Neutrophil (primary cell): Measurements from ENCODE around the gene YPEL2.
"Not testable (repeated sequence)": the region's sequence is repeated elsewhere in the genome, so short reads cannot be mapped to it uniquely, and the experiment has no call there.

Experiments used
- H3K27ac ChIP-seq: fragments of 200-600 bp; sonication (generic); 2 replicates; pipeline ENCODE4 v1.5.1; 2016; ENCODE audit warnings: mild to moderate bottlenecking, moderate library complexity
- H3K27me3 ChIP-seq: fragments of 200-600 bp; sonication (generic); 2 replicates; pipeline ENCODE4 v1.6.0; 2016; ENCODE audit warnings: mild to moderate bottlenecking
- H3K36me3 ChIP-seq: fragments of 200-600 bp; sonication (generic); 2 replicates; pipeline ENCODE4 v1.5.1; 2017
- H3K4me1 ChIP-seq, 2 experiments: fragments of 200-600 bp in 1 of 2; sonication (generic) in 1 of 2; 1 replicate in 1 of 2; 2 replicates in 1 of 2; pipeline versions ENCODE4 v1.5.1 to v1.6.1; 2013 to 2016; ENCODE audit warnings: low read depth in 1 of 2, low read length in 1 of 2, mild to moderate bottlenecking in 1 of 2, moderate library complexity in 1 of 2; ENCODE audit not compliant: control insufficient read depth in 1 of 2, insufficient read depth in 1 of 2
- H3K4me3 ChIP-seq, 2 experiments: fragments of 200-600 bp in 1 of 2; sonication (generic) in 1 of 2; 1 replicate in 1 of 2; 2 replicates in 1 of 2; pipeline ENCODE4 v1.5.1; 2013 to 2016; ENCODE audit warnings: low read depth in 1 of 2, low read length in 1 of 2, mild to moderate bottlenecking in 1 of 2, moderate library complexity in 1 of 2
- H3K9me3 ChIP-seq: fragments of 200-600 bp; sonication (generic); 2 replicates; pipeline ENCODE4 v1.5.1; 2016
- TF ChIP-seq, protein P1 (sequence below): fragments of 200-600 bp; sonication (generic); IDR thresholded peaks from 2 replicates; pipeline ENCODE4 v1.5.1; 2016; ENCODE audit warnings: antibody characterized with exemption

YPEL2 gene

DNA sequence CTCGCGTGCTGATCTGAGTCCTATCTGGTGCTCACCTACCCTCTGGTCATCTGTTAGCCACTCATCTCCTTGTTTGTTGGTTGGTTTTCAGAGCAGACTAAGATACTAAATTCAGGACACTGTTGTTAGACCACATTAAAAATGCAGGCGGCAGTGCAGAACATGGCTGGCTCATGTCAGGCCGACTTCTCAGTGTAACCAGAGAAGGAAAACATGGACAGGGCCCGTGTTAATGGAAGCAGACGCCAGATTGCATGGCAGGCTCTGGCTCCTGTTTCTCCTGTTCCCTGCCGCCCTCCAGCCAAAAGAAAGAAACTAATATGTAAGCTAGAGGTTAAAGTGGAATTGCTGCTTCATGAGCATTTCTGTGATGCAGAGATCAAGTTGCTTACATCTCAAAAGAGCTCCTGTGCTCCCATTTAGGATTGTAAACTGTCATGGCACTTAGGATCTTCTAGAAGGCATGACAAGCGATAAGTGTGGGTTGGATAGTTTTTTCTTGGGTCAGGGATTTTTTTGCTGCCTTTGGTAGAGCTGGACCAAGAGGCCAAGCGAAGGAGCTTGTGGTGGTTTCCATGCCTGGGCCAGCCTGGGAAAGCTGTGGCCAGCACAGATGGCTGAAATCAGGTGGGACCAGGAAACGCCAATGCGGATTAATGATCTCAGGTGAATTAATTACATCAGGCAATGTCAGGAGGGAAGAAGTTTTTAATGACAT, 56.1 kb downstream of the YPEL2 start:
- Histone ChIP-seq H3K36me3 (peaks cover 33% of the 10 kb centered on the region), H3K9me3 (no peaks in the 10 kb centered on the region), H3K4me1 (no peaks in the 10 kb centered on the region), H3K27me3 (no peaks in the 10 kb centered on the region), H3K27ac (no peak overlapping the region), H3K4me3 (no peak overlapping the region)
- TF ChIP-seq, protein P1, sequence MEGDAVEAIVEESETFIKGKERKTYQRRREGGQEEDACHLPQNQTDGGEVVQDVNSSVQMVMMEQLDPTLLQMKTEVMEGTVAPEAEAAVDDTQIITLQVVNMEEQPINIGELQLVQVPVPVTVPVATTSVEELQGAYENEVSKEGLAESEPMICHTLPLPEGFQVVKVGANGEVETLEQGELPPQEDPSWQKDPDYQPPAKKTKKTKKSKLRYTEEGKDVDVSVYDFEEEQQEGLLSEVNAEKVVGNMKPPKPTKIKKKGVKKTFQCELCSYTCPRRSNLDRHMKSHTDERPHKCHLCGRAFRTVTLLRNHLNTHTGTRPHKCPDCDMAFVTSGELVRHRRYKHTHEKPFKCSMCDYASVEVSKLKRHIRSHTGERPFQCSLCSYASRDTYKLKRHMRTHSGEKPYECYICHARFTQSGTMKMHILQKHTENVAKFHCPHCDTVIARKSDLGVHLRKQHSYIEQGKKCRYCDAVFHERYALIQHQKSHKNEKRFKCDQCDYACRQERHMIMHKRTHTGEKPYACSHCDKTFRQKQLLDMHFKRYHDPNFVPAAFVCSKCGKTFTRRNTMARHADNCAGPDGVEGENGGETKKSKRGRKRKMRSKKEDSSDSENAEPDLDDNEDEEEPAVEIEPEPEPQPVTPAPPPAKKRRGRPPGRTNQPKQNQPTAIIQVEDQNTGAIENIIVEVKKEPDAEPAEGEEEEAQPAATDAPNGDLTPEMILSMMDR, result no peak

DNA sequence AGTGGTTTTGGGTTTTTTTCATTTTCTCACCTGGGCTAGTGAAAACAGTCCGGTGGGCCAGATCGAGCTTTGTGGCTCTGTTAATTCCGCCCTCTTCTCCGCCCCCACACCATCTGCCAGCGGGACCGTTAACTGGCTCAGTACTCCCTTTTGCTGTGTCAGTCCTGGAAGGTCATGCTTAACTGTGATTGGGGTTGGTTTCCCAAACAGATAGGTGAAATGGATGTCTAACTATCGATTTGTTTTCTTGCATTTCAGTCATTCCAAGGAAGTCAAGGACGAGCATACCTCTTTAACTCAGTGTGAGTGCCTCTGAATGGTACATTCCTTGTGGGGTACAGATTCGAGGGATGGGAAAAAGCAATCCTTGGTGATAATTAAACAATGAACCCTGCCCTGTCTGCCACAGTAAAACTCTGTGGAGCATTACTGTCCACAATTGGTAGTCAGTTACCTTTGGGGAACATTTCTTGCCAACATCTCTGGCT, 56.7 kb downstream of the YPEL2 start:
- no peaks in the 10 kb centered on the region for H3K27me3 ChIP-seq
- H3K27ac ChIP-seq, result no peak overlapping the region
- TF ChIP-seq, protein P1, result no peak
- H3K36me3 ChIP-seq, result peaks cover 39% of the 10 kb centered on the region
- no peak overlapping the region for H3K4me3 ChIP-seq
- H3K4me1 ChIP-seq, result no peaks in the 10 kb centered on the region
- no peaks in the 10 kb centered on the region for H3K9me3 ChIP-seq

DNA sequence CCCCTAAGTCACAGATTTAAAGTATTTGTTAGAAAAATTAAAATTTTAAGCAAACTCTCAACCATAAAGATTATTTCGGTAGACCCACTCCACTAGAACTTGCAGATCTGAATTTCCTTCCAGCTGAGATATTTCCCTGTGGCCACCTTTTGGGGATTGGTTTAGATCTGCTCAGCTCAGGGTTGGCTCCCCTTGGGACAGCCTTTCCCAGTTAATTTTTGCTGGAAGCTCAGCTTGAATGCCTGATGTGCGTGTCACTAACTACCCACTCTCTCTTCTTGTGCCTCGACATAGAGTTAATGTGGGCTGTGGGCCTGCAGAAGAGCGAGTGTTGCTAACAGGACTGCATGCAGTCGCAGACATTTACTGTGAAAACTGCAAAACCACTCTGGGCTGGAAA, 57.6 kb downstream of the YPEL2 start:
- TF ChIP-seq, protein P1, result no peak
- Histone ChIP-seq H3K27ac (no peak overlapping the region), H3K4me3 (no peak overlapping the region), H3K9me3 (no peaks in the 10 kb centered on the region), H3K27me3 (no peaks in the 10 kb centered on the region), H3K4me1 (no peaks in the 10 kb centered on the region), H3K36me3 (peaks cover 41% of the 10 kb centered on the region)

DNA sequence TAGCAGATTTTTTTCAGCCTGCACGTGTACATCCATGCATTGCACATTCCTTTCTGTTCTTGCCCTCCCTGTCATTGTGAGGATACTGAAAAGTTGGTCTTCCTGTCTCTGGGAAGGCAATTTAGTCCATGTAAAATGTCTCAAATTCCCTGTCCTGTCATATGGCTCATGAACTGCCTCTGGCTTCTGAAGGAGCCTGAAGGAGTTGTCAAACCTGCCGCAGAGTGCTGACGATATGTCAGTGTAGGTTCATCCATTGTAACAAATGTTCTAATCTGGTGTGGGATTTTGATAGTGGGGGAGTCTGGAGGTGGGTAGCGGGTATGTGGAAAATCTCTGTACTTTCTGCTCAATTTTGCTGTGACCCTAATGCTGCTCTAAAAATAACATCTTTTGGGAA, 59.6 kb downstream of the YPEL2 start:
- Histone ChIP-seq H3K9me3 (no peaks in the 10 kb centered on the region), H3K36me3 (peaks cover 51% of the 10 kb centered on the region), H3K27me3 (no peaks in the 10 kb centered on the region), H3K4me1 (peaks cover under 1% of the 10 kb centered on the region in 2 experiments), H3K27ac (no peak overlapping the region), H3K4me3 (no peak overlapping the region)
- TF ChIP-seq, protein P1, result no peak

DNA sequence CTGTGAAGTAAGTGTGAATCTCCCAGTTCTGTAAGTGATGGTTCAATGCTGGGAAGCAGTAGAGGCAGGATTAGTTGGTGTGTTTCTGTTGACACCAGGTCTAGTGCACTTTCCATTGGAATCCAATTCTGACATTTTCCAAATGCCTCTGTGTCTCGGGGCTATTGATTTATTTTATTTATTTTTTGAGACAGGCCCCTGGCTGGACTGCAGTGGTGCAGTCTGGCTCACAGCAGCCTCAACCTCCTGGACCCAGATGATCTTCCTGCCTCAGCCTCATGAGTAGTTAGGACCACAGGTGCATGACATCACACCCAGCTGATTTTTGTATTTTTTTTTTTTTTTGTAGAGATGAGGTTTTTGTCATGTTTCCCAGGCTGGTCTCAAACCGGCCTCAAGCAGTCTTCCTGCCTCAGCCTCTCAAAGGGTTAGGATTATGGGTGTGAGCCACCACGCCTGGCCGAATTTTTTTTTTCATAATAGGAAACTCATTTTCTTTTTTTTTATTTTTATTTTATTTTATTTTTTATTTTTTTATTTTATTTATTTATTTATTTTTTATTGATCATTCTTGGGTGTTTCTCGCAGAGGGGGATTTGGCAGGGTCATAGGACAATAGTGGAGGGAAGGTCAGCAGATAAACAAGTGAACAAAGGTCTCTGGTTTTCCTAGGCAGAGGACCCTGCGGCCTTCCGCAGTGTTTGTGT, 61.7 kb downstream of the YPEL2 start:
- TF ChIP-seq, protein P1, result no peak
- peaks cover 7 to 8% of the 10 kb centered on the region in 2 experiments for H3K4me1 ChIP-seq
- H3K36me3 ChIP-seq, result peaks cover 69% of the 10 kb centered on the region
- no peak overlapping the region for H3K4me3 ChIP-seq
- no peaks in the 10 kb centered on the region for H3K9me3 ChIP-seq
- no peak overlapping the region for H3K27ac ChIP-seq
- H3K27me3 ChIP-seq, result no peaks in the 10 kb centered on the region

DNA sequence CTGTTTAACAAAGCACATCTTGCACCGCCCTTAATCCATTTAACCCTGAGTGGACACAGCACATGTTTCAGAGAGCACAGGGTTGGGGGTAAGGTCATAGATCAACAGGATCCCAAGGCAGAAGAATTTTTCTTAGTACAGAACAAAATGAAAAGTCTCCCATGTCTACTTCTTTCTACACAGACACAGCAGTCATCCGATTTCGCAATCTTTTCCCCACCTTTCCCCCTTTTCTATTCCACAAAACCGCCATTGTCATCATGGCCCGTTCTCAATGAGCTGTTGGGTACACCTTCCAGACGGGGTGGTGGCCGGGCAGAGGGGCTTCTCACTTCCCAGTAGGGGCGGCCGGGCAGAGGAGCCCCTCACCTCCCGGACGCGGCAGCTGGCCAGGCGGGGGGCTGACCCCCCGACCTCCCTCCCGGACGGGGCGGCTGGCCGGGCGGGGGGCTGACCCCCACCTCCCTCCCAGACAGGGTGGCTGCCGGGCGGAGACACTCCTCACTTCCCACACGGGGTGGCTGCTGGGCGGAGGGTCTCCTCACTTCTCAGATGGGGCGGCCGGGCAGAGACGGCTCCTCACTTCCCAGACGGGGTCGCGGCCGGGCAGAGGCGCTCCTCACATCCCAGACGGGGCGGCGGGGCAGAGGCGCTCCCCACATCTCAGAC, 62.4 kb downstream of the YPEL2 start:
- not testable (repeated sequence) for H3K4me1 ChIP-seq, H3K9me3 ChIP-seq, H3K4me3 ChIP-seq, H3K27ac ChIP-seq, H3K27me3 ChIP-seq
- H3K36me3 ChIP-seq, result peaks cover 76% of the 10 kb centered on the region
